Stimulated activated CD8-positive, alpha-beta memory T cell treated with anti-CD3 and anti-CD28 coated beads, Interleukin-15, amount 100 ng/mL, for 4 hours (primary cell): ENCODE measurements around the gene HAAO.
"Not testable (repeated sequence)": the region's sequence is repeated elsewhere in the genome, so short reads cannot be mapped to it uniquely, and the experiment has no call there.

Experiments used
- DNase-seq, 2 donors: peaks; one replicate each; pipeline ENCODE4 v3.0.0-alpha.2; 2020; ENCODE audit warnings: low read depth in 2 of 2

Gene HAAO

GRCh38 chr2:42747422-42747821, 45.0 kb downstream of the HAAO start:
- DNase-seq = no peak

GRCh38 chr2:42744545-42745082, 47.8 kb downstream of the HAAO start:
- no peak for DNase-seq

- DNase-seq = no peak
Measured at GRCh38 chr2:42743659-42743990, 48.8 kb downstream of the HAAO start.

- DNase-seq = no peak
Measured at GRCh38 chr2:42742740-42743658, 49.4 kb downstream of the HAAO start.

GRCh38 chr2:42741140-42741539, 51.2 kb downstream of the HAAO start:
- no peak for DNase-seq

- no peak for DNase-seq
Measured at GRCh38 chr2:42736598-42737322, 55.6 kb downstream of the HAAO start.

GRCh38 chr2:42733852-42734251, 58.5 kb downstream of the HAAO start:
- DNase-seq = no peak

GRCh38 chr2:42731316-42731715, 61.1 kb downstream of the HAAO start:
- DNase-seq = not testable (repeated sequence)

- DNase-seq = no peak
Measured at GRCh38 chr2:42726680-42727079, 65.7 kb downstream of the HAAO start.

- DNase-seq = no peak
Measured at GRCh38 chr2:42725657-42726056, 66.7 kb downstream of the HAAO start.

- no peak for DNase-seq
Measured at GRCh38 chr2:42724886-42725285, 67.5 kb downstream of the HAAO start.

GRCh38 chr2:42723465-42723864, 68.9 kb downstream of the HAAO start:
- no peak for DNase-seq

GRCh38 chr2:42722320-42723190, 69.8 kb downstream of the HAAO start:
- no peak for DNase-seq

GRCh38 chr2:42721898-42722297, 70.5 kb downstream of the HAAO start:
- DNase-seq = no peak
